Measurements from ENCODE around the gene MMS22L. TPM values are rescaled to one million over a fixed set of nuclear protein-coding genes. Genes with fewer than 3 reads are reported as not detected.

The MMS22L gene
- total RNA-seq, 5 donors from 2014 or later (not counting 1 experiment from before 2014, with no cell fraction given): 10.2 to 14.0 (median 12.2) TPM

DNA sequence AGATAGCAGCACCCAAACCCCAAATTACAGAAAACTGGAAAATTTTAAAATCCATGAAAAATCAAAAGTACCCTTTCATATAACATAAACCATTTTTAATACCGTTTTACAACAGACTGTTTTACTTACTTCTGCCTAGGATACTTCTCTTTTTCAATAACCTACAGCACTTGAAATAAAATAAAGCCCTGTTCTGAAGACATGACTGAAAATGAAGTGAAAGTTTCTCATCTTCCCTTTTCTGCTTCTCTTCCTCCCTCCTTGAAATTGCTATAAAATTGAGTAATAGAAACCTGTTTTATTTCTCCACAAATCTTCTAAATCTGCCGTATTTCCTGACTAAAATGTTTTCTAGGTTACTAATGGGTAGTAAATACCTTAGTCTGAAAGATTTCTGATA lies 20.3 kb downstream of the MMS22L start:
- no peaks in the 10 kb centered on the region for H3K9me3 ChIP-seq
- H3K4me1 Mint-ChIP-seq: peaks cover 0 to 3% (median 0%) of the 10 kb centered on the region in 3 donors
- CTCF ChIA-PET: no interaction called here
- peaks cover 63% of the 10 kb centered on the region for H3K36me3 Mint-ChIP-seq
- WGBS (ENCODE audit: insufficient coverage): no CpG with 5 or more reads among the region's 2 CpGs
- no peak overlapping the region for H3K4me3 Mint-ChIP-seq
- H3K27me3 Mint-ChIP-seq: no peaks in the 10 kb centered on the region
- POLR2A ChIA-PET: no interaction called here
- no peak overlapping the region for H3K27ac Mint-ChIP-seq
- peaks cover 0 to 22% of the 10 kb centered on the region in 2 donors for H3K36me3 ChIP-seq (ENCODE audit: control insufficient read depth in 2 of 2, extremely low read depth in 1 of 2, insufficient read depth in 1 of 2, low read length in 1 of 2)
- H3K27me3 ChIP-seq (replicated peaks in 1 of 2; ENCODE audit: control insufficient read depth in 2 of 2, extremely low read depth in 1 of 2, insufficient read depth in 2 of 2, low read length in 1 of 2): no peaks in the 10 kb centered on the region
- ATAC-seq (replicated peaks in 1 of 4) (no peak), DNase-seq (no peak)
- no peaks in the 10 kb centered on the region for H3K4me1 ChIP-seq (ENCODE audit: control insufficient read depth in 1 of 2, extremely low read depth in 1 of 2, insufficient read depth in 2 of 2, low read length in 2 of 2)
- no peak overlapping the region for H3K27ac ChIP-seq (ENCODE audit: low read length)
- H3K4me3 ChIP-seq (ENCODE audit: control insufficient read depth in 1 of 2, extremely low read depth in 1 of 2, low read length in 1 of 2): no peak overlapping the region
- no peaks in the 10 kb centered on the region for H3K9me3 Mint-ChIP-seq

DNA sequence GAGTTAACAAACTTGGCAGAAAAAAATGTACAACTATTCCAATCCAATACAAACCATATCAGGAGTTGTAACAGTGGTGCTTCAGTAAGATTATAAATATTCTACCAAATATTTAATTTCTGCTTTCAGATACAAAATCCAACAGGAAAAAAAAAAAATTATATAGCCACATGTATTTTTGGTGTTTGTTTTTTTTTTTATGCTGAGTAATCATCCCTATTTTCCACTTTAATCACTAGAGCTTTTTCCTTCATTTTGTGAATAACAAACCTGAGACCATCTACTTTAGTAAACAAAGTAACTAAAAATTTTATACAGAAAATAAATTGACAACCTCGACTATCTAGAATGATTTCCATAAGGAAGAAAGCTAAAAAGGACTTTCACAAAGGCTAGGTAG lies 36.2 kb downstream of the MMS22L start:
- H3K36me3 Mint-ChIP-seq: peaks cover 45% of the 10 kb centered on the region

DNA sequence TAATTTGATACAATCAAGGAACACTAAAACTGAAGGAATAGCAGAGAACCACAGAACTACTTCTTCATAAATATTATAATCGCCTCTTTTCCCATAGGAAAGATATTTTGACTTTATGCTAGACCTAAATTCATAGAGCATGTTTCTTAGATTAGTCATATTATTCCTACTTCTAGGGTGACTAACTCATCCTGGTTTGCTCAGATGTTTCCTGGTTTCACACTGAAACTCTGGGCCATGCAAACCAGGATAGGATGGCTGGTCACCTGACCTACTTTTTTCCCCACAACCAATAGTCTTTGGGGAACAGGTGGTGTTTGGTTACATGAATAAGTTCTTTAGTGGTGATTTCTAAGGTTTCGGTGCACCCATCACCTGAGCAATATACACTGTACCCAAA lies 42.8 kb downstream of the MMS22L start:
- Mint-ChIP-seq H3K27me3 (no peaks in the 10 kb centered on the region), H3K27ac (no peak overlapping the region), H3K9me3 (peaks cover 0 to 16% (median 8%) of the 10 kb centered on the region in 3 donors), H3K4me1 (no peaks in the 10 kb centered on the region), H3K4me3 (no peak overlapping the region), H3K36me3 (peaks cover 57% of the 10 kb centered on the region)
- ChIA-PET POLR2A (no interaction called here), CTCF (no interaction called here)
- Histone ChIP-seq H3K27me3 (replicated peaks in 1 of 2; ENCODE audit: control insufficient read depth in 2 of 2, extremely low read depth in 1 of 2, insufficient read depth in 2 of 2, low read length in 1 of 2) (no peaks in the 10 kb centered on the region), H3K4me1 (ENCODE audit: control insufficient read depth in 1 of 2, extremely low read depth in 1 of 2, insufficient read depth in 2 of 2, low read length in 2 of 2) (no peaks in the 10 kb centered on the region), H3K9me3 (no peaks in the 10 kb centered on the region), H3K36me3 (ENCODE audit: control insufficient read depth in 2 of 2, extremely low read depth in 1 of 2, insufficient read depth in 1 of 2, low read length in 1 of 2) (peaks cover 0 to 15% of the 10 kb centered on the region in 2 donors), H3K27ac (ENCODE audit: low read length) (no peak overlapping the region), H3K4me3 (ENCODE audit: control insufficient read depth in 1 of 2, extremely low read depth in 1 of 2, low read length in 1 of 2) (no peak overlapping the region)
- no CpG with 5 or more reads among the region's 2 CpGs for WGBS (ENCODE audit: insufficient coverage)
- ATAC-seq (replicated peaks in 1 of 4) (no peak), DNase-seq (no peak)

More for the DNA sequence above, 36.2 kb downstream of the MMS22L start:
- Histone ChIP-seq H3K4me3 (ENCODE audit: control insufficient read depth in 1 of 2, extremely low read depth in 1 of 2, low read length in 1 of 2) (no peak overlapping the region), H3K27me3 (replicated peaks in 1 of 2; ENCODE audit: control insufficient read depth in 2 of 2, extremely low read depth in 1 of 2, insufficient read depth in 2 of 2, low read length in 1 of 2) (no peaks in the 10 kb centered on the region), H3K36me3 (ENCODE audit: control insufficient read depth in 2 of 2, extremely low read depth in 1 of 2, insufficient read depth in 1 of 2, low read length in 1 of 2) (peaks cover 0 to 15% of the 10 kb centered on the region in 2 donors), H3K4me1 (ENCODE audit: control insufficient read depth in 1 of 2, extremely low read depth in 1 of 2, insufficient read depth in 2 of 2, low read length in 2 of 2) (no peaks in the 10 kb centered on the region), H3K27ac (ENCODE audit: low read length) (no peak overlapping the region), H3K9me3 (no peaks in the 10 kb centered on the region)
- WGBS (ENCODE audit: insufficient coverage): no CpG with 5 or more reads among the region's 1 CpG
- Mint-ChIP-seq H3K27ac (no peak overlapping the region), H3K4me3 (no peak overlapping the region), H3K4me1 (no peaks in the 10 kb centered on the region), H3K9me3 (peaks cover 0 to 16% (median 5%) of the 10 kb centered on the region in 3 donors), H3K27me3 (no peaks in the 10 kb centered on the region)
- CTCF ChIA-PET: no interaction called here
- no peak for ATAC-seq (replicated peaks in 1 of 4)
- POLR2A ChIA-PET: no interaction called here
- DNase-seq: no peak

DNA sequence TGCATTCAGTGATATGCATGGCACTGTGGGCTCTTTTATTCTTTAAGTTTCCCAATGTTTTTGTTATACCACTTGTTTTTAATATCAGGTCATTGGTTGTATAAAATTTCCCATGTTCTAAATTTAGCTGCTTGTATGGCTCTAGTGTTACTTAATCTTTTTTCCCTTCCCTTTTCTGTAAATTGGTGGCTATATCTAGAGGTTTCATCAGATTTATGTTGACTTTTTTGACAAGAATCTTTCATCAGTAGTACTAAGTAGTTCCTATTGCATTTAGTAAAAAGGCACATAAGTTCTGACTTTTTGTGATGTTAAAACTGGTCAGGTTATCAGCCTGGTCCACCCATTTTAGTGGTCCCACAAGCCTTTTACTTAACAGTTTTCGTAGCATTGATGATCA lies 51.1 kb downstream of the MMS22L start:
- Histone ChIP-seq H3K36me3 (ENCODE audit: control insufficient read depth in 2 of 2, extremely low read depth in 1 of 2, insufficient read depth in 1 of 2, low read length in 1 of 2) (peaks cover 0 to 3% of the 10 kb centered on the region in 2 donors), H3K27ac (ENCODE audit: low read length) (no peak overlapping the region), H3K4me3 (ENCODE audit: control insufficient read depth in 1 of 2, extremely low read depth in 1 of 2, low read length in 1 of 2) (no peak overlapping the region), H3K27me3 (replicated peaks in 1 of 2; ENCODE audit: control insufficient read depth in 2 of 2, extremely low read depth in 1 of 2, insufficient read depth in 2 of 2, low read length in 1 of 2) (no peaks in the 10 kb centered on the region), H3K4me1 (ENCODE audit: control insufficient read depth in 1 of 2, extremely low read depth in 1 of 2, insufficient read depth in 2 of 2, low read length in 2 of 2) (no peaks in the 10 kb centered on the region), H3K9me3 (no peaks in the 10 kb centered on the region)
- no peak overlapping the region for H3K27ac Mint-ChIP-seq
- H3K4me1 Mint-ChIP-seq: no peaks in the 10 kb centered on the region
- no peak for ATAC-seq (replicated peaks in 1 of 4)
- peaks cover 63% of the 10 kb centered on the region for H3K36me3 Mint-ChIP-seq
- no peaks in the 10 kb centered on the region for H3K27me3 Mint-ChIP-seq
- DNase-seq: no peak
- ChIA-PET CTCF (no interaction called here), POLR2A (no interaction called here)
- H3K9me3 Mint-ChIP-seq: no peaks in the 10 kb centered on the region
- H3K4me3 Mint-ChIP-seq: no peak overlapping the region
- WGBS (ENCODE audit: insufficient coverage): no CpG with 5 or more reads among the region's 1 CpG

DNA sequence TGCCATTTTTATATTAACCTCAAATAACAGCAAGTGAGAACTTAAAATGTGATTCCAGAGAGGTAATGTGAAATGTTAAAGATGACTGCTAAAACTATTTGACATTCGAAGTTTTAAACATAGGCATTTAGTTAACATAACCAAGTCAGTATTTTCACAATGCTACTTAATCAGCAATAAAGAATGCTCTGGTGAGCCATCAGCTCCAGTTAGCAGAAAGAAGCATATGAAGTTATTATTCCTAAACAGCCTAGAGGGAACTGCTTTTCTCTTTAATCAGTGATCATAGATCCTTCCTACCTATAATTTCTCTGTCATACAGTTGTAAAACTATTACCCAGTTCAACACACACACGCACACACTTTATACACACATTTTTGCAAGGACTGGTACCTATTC lies 60.1 kb downstream of the MMS22L start:
- H3K27ac Mint-ChIP-seq: no peak overlapping the region
- peaks cover 30% of the 10 kb centered on the region for H3K36me3 Mint-ChIP-seq
- no peak for DNase-seq
- no peaks in the 10 kb centered on the region for H3K27me3 Mint-ChIP-seq
- ChIA-PET CTCF (no interaction called here), POLR2A (no interaction called here)
- H3K27me3 ChIP-seq (replicated peaks in 1 of 2; ENCODE audit: control insufficient read depth in 2 of 2, extremely low read depth in 1 of 2, insufficient read depth in 2 of 2, low read length in 1 of 2): no peaks in the 10 kb centered on the region
- no peaks in the 10 kb centered on the region for H3K4me1 ChIP-seq (ENCODE audit: control insufficient read depth in 1 of 2, extremely low read depth in 1 of 2, insufficient read depth in 2 of 2, low read length in 2 of 2)
- H3K9me3 ChIP-seq: no peaks in the 10 kb centered on the region
- ATAC-seq (replicated peaks in 1 of 4): no peak
- H3K4me3 Mint-ChIP-seq: no peak overlapping the region
- H3K36me3 ChIP-seq (ENCODE audit: control insufficient read depth in 2 of 2, extremely low read depth in 1 of 2, insufficient read depth in 1 of 2, low read length in 1 of 2): peaks cover 0 to 3% of the 10 kb centered on the region in 2 donors
- peaks cover 0 to 2% (median 0%) of the 10 kb centered on the region in 3 donors for H3K4me1 Mint-ChIP-seq
- H3K4me3 ChIP-seq (ENCODE audit: control insufficient read depth in 1 of 2, extremely low read depth in 1 of 2, low read length in 1 of 2): no peak overlapping the region
- no peak overlapping the region for H3K27ac ChIP-seq (ENCODE audit: low read length)
- H3K9me3 Mint-ChIP-seq: no peaks in the 10 kb centered on the region
- no CpG with 5 or more reads among the region's 2 CpGs for WGBS (ENCODE audit: insufficient coverage)

DNA sequence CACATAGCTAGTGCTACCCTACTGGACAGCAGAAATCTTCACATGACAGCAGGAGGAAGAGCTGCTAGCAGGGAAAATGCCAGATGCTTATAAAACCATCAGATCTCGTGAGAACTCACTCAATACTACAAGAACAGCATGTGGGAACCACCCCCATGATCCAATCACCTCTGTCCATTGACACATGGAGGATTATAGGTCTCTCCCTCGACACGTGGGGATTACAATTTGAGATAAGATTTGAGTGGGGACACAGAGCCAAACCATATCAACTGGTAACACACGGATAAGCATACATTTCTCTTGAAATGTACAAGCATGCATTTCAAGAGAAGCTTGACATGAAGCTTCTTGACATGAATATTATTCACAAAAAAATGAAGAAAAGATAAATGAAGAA lies 64.1 kb downstream of the MMS22L start:
- ATAC-seq (replicated peaks in 1 of 4): no peak
- Histone ChIP-seq H3K4me1 (ENCODE audit: control insufficient read depth in 1 of 2, extremely low read depth in 1 of 2, insufficient read depth in 2 of 2, low read length in 2 of 2) (no peaks in the 10 kb centered on the region), H3K9me3 (no peaks in the 10 kb centered on the region), H3K27me3 (replicated peaks in 1 of 2; ENCODE audit: control insufficient read depth in 2 of 2, extremely low read depth in 1 of 2, insufficient read depth in 2 of 2, low read length in 1 of 2) (no peaks in the 10 kb centered on the region), H3K4me3 (ENCODE audit: control insufficient read depth in 1 of 2, extremely low read depth in 1 of 2, low read length in 1 of 2) (no peak overlapping the region), H3K27ac (ENCODE audit: low read length) (no peak overlapping the region), H3K36me3 (ENCODE audit: control insufficient read depth in 2 of 2, extremely low read depth in 1 of 2, insufficient read depth in 1 of 2, low read length in 1 of 2) (no peaks in the 10 kb centered on the region)
- peaks cover 0 to 2% (median 1%) of the 10 kb centered on the region in 3 donors for H3K4me1 Mint-ChIP-seq
- H3K27me3 Mint-ChIP-seq: no peaks in the 10 kb centered on the region
- no peak overlapping the region for H3K4me3 Mint-ChIP-seq
- ChIA-PET POLR2A (no interaction called here), CTCF (interaction anchor here in 1 of 2 donors (0.8 to 0.9 kb wide), 2 partner anchors 59 to 176 kb away, joined by 3 read pairs; no protein-coding TSS in a partner anchor)
- no peaks in the 10 kb centered on the region for H3K9me3 Mint-ChIP-seq
- H3K27ac Mint-ChIP-seq: no peak overlapping the region
- peaks cover 14% of the 10 kb centered on the region for H3K36me3 Mint-ChIP-seq
- no peak for DNase-seq
- WGBS (ENCODE audit: insufficient coverage): no CpG with 5 or more reads among the region's 4 CpGs
